ENCODE measurements around the gene LRRC10B. TPM values are rescaled to one million over a fixed set of nuclear protein-coding genes. Genes with fewer than 3 reads are reported as not detected.
A peak's percentile ranks its signal among the peaks of the same experiment; 100 is the strongest.

Gene LRRC10B
- total and polyA plus RNA-seq, 2 experiments from 2014 or later = 0.43 TPM; not detected in 1

DNA sequence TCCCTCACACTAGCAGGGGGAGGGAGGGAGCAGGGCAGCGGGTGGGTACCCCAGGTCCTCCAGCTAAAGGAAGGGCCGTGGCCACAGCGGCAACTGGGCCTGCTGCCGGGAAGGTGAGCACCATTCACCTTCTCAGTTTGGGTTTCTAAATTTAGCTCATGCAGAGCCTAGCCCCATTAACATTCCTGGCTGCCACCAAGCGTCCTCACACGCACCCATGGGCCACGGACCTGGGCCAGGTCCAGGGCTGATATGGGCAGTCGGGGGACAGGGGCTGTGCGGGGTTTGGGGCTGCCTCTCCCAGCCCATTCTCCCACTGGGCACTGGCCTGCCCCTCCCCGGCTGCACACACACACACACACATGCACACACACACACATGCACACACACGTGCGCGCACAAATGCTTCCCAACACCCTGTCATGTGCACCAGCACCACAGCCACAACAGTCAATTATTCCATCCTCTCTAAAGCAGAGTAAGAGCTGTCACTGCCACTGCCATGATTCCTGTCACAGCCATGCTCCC is 43.6 kb downstream of the LRRC10B start:
- peaks cover 19% of the 10 kb centered on the region for H3K27me3 ChIP-seq (replicated peaks; ENCODE audit: insufficient read depth)
- in situ Hi-C loops (cut with MboI) = no loop called here
- H3K27ac ChIP-seq = no peak overlapping the region
- peak overlapping the region; percentile 37; the same call in 1 of the 2 replicates for H3K9ac ChIP-seq
- DNase-seq = peak; percentile 36
- peak overlapping the region; percentile 9 for H3K4me2 ChIP-seq (ENCODE audit: unreplicated experiment)
- H4K20me1 ChIP-seq (ENCODE audit: insufficient read depth) = no peaks in the 10 kb centered on the region
- TF ChIP-seq EZH2 (IDR thresholded peaks at IDR 0.05; ENCODE audit: insufficient read depth, poor library complexity, severe bottlenecking) (no peak), EZH2phosphoT487 (IDR thresholded peaks at IDR 0.05; ENCODE audit: insufficient read depth, low read depth) (no peak)
- H3K4me3 ChIP-seq = no peak overlapping the region
- peaks cover 24% of the 10 kb centered on the region for H3K4me1 ChIP-seq (ENCODE audit: insufficient read depth)
- no peak overlapping the region for H2AFZ ChIP-seq
- H3K9me2 ChIP-seq (ENCODE audit: insufficient read depth) = no peaks in the 10 kb centered on the region
- 32 to 47% methylated on average over 10 to 13 of the region's 13 CpGs for WGBS, 2 experiments (ENCODE audit: low coverage in 1 of 2, low lambda C conversion rate in 2 of 2, missing lambda C conversion rate in 2 of 2)
- H3K9me3 ChIP-seq (ENCODE audit: low read depth) = no peaks in the 10 kb centered on the region
- H3F3A ChIP-seq (ENCODE audit: insufficient read depth) = no peaks in the 10 kb centered on the region
- no peaks in the 10 kb centered on the region for H3K79me2 ChIP-seq (ENCODE audit: insufficient read depth)
- no peaks in the 10 kb centered on the region for H3K36me3 ChIP-seq (ENCODE audit: low read depth)

DNA sequence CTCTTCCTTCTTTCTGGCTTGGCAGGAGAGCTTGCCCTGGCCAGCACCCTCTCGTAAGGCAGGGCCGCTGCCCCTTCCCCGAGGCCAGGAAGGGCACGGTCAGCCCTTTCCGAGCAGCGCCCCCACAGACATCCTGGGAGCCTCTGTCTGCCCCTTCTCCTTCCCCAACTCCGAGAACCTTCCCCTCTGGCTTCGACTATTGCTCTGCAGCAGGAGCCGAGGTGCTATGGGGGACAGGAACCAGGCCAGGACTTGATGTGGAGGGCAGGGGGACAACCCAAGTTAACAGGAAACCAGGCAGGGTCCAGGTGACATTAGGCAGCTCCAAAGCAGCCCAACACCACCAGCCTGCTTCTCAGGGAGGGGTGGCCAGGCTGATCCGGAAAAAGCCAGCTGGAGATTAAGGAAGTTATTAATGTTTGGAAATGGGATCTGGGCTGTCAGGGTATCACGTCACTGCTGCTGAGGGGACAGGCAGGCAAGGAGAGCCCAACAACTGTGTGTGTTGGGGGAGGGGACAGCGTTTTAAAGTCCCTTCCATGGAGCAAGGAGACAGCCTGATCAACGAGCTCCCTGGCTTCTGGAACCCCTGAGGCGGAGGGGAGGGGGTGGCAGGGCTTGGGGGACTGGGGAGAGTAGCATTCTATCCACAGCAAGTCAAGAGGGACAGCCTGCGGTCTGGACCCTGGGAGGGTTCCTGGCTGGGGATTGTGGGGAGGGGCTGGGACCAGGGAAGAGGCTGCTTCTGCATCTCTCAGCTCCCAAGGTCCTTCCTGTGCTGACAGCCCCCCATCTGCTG is 45.0 kb downstream of the LRRC10B start:
- H4K20me1 ChIP-seq (ENCODE audit: insufficient read depth) = no peaks in the 10 kb centered on the region
- no peaks in the 10 kb centered on the region for H3F3A ChIP-seq (ENCODE audit: insufficient read depth)
- 29 to 37% methylated on average over 12 to 15 of the region's 15 CpGs for WGBS, 2 experiments (ENCODE audit: low coverage in 1 of 2, low lambda C conversion rate in 2 of 2, missing lambda C conversion rate in 2 of 2)
- H3K9me3 ChIP-seq (ENCODE audit: low read depth) = no peaks in the 10 kb centered on the region
- H3K4me1 ChIP-seq (ENCODE audit: insufficient read depth) = peaks cover 24% of the 10 kb centered on the region
- no peak overlapping the region for H2AFZ ChIP-seq
- no peak overlapping the region for H3K9ac ChIP-seq
- H3K27me3 ChIP-seq (replicated peaks; ENCODE audit: insufficient read depth) = peaks cover 19% of the 10 kb centered on the region
- no peaks in the 10 kb centered on the region for H3K9me2 ChIP-seq (ENCODE audit: insufficient read depth)
- no peak overlapping the region for H3K27ac ChIP-seq
- H3K4me3 ChIP-seq = no peak overlapping the region
- H3K36me3 ChIP-seq (ENCODE audit: low read depth) = no peaks in the 10 kb centered on the region
- no peak for TF ChIP-seq EZH2 (IDR thresholded peaks at IDR 0.05; ENCODE audit: insufficient read depth, poor library complexity, severe bottlenecking)
- TF ChIP-seq EZH2phosphoT487 (IDR thresholded peaks at IDR 0.05; ENCODE audit: insufficient read depth, low read depth) = no peak
- H3K79me2 ChIP-seq (ENCODE audit: insufficient read depth) = no peaks in the 10 kb centered on the region
- DNase-seq = no peak
- in situ Hi-C loops (cut with MboI) = no loop called here
- no peak overlapping the region for H3K4me2 ChIP-seq (ENCODE audit: unreplicated experiment)

DNA sequence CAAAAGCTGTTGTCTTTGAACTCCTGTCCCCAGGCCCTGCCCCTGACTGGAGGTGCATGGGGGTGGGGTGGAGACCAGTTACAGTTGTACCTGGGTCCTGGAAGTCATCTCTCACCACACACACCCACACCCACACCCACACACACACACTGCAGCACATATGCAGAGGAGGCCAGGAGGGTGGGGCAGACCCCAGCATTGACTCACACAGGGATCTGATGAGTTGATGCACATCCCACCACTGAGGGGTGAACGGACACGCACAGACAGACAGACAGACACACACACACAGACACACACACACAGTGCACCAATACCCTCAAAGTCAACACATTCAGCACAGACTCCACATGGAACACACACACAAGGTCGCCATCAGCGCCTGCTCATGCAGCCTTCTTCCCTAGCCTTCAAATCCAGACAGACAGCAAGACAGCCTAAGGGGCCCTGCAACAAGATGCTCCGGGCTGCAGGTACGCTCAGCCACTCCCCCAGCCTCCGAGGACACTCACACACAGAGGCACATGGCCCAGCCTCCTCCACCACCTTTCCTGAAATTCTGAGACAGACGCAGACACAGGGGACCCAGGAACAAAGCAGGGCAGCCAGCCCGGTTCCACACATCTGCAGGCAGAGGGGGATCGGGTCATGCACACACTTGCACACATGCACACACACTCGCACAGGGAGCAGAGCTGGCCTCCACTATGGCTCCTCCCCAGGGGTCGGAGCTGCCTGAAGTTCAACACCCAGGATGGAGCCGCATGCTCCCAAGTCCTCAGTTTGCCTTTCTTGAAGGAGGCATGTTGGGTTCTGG is 45.8 kb downstream of the LRRC10B start:
- TF ChIP-seq EZH2 (IDR thresholded peaks at IDR 0.05; ENCODE audit: insufficient read depth, poor library complexity, severe bottlenecking) (no peak), EZH2phosphoT487 (IDR thresholded peaks at IDR 0.05; ENCODE audit: insufficient read depth, low read depth) (no peak)
- Histone ChIP-seq H3K27me3 (replicated peaks; ENCODE audit: insufficient read depth) (peaks cover 19% of the 10 kb centered on the region), H3K4me1 (ENCODE audit: insufficient read depth) (peaks cover 24% of the 10 kb centered on the region), H3K9ac (no peak overlapping the region), H2AFZ (no peak overlapping the region), H3K4me2 (ENCODE audit: unreplicated experiment) (no peak overlapping the region), H4K20me1 (ENCODE audit: insufficient read depth) (no peaks in the 10 kb centered on the region), H3F3A (ENCODE audit: insufficient read depth) (no peaks in the 10 kb centered on the region), H3K9me3 (ENCODE audit: low read depth) (no peaks in the 10 kb centered on the region), H3K27ac (no peak overlapping the region), H3K79me2 (ENCODE audit: insufficient read depth) (no peaks in the 10 kb centered on the region), H3K9me2 (ENCODE audit: insufficient read depth) (no peaks in the 10 kb centered on the region), H3K4me3 (no peak overlapping the region), H3K36me3 (ENCODE audit: low read depth) (no peaks in the 10 kb centered on the region)
- DNase-seq = no peak
- in situ Hi-C loops (cut with MboI) = no loop called here
- 17 to 18% methylated on average over 13 of the region's 13 CpGs for WGBS, 2 experiments (ENCODE audit: low coverage in 1 of 2, low lambda C conversion rate in 2 of 2, missing lambda C conversion rate in 2 of 2)
